A549 (cell line): Measurements from ENCODE around the gene SORCS2. TPM values are rescaled to one million over a fixed set of nuclear protein-coding genes. Genes with fewer than 3 reads are reported as not detected.
A peak's percentile ranks its signal among the peaks of the same experiment; 100 is the strongest.

Experiments used
- ATAC-seq, 2 experiments: fragments of 200-7000 bp in 1 of 2; fragments of >200 bp in 1 of 2; cut with Nextera tagmentation in 1 of 2; cut with Tn5 transposase in 1 of 2; 3 replicates each; pipeline versions ENCODE4 v1.8.0 to v1.9.1; 2018 to 2020; ENCODE audit warnings: mild to moderate bottlenecking in 1 of 2, moderate library complexity in 1 of 2
- CTCF ChIA-PET: fragments of 300-600 bp; sonication (Branson Sonifier 250); formaldehyde crosslinking; extraction: SDS; loops from one replicate; lab custom pipeline; 2021; ENCODE audit warnings: antibody characterized with exemption, inconsistent platforms; lab: Yijun Ruan, JAX
- POLR2A ChIA-PET: fragments of 350-600 bp; formaldehyde crosslinking; extraction: SDS; loops from one replicate; lab custom pipeline; 2021; ENCODE audit warnings: antibody characterized with exemption, inconsistent platforms; lab: Yijun Ruan, JAX
- DNase-seq, 2 experiments: peaks; one replicate each; pipeline versions ENCODE4 v3.0.0 to v3.0.0-alpha.2; 2011 to 2016; ENCODE audit warnings: low read depth in 1 of 2, low spot score in 1 of 2
- FAIRE-seq: peaks from 2 replicates; lab custom pipeline; 2011; peaks lifted over from hg19 to GRCh38; lab: Jason Lieb, UNC
- H3K27ac ChIP-seq, 2 experiments: fragments of >200 bp; sonication (Bioruptor Twin); formaldehyde crosslinking; 3 replicates each; pipeline ENCODE4 v1.5.1; 2016 to 2017
- H3K4me1 ChIP-seq: fragments of >200 bp; sonication (Bioruptor Twin); formaldehyde crosslinking; 3 replicates; pipeline ENCODE4 v1.6.1; 2016
- H3K4me2 ChIP-seq: fragments of >200 bp; sonication (Bioruptor Twin); formaldehyde crosslinking; 3 replicates; pipeline ENCODE4 v1.6.1; 2016
- H3K4me3 ChIP-seq: fragments of >200 bp; sonication (Bioruptor Twin); formaldehyde crosslinking; 3 replicates; pipeline ENCODE4 v1.5.1; 2016
- H3K9me3 ChIP-seq: fragments of >200 bp; sonication (Bioruptor Twin); formaldehyde crosslinking; 3 replicates; pipeline ENCODE4 v1.6.1; 2016
- CBX8 ChIP-seq: fragments of 200-600 bp; sonication (generic); IDR thresholded peaks from 2 replicates; pipeline ENCODE4 v1.6.1; 2016
- CHD2 ChIP-seq: fragments of 150-350 bp; IDR thresholded peaks from 2 replicates; pipeline ENCODE4 v1.6.1; 2014; ENCODE audit warnings: low read length; ENCODE audit not compliant: partially characterized antibody
- EP300 ChIP-seq, 2 experiments: fragments of >200 bp; sonication (Bioruptor Twin); formaldehyde crosslinking; IDR thresholded peaks; 2 replicates in 1 of 2; 3 replicates in 1 of 2; pipeline ENCODE4 v1.6.1; 2016 to 2017
- FOSL2 ChIP-seq, 2 experiments: fragments of 450-650 bp in 1 of 2; fragments of >200 bp in 1 of 2; sonication (Bioruptor Twin) in 1 of 2; formaldehyde crosslinking; IDR thresholded peaks; 2 replicates each; pipeline versions ENCODE4 v1.5.0 to v1.6.1; 2016 to 2020; ENCODE audit warnings: mild to moderate bottlenecking in 1 of 2, moderate library complexity in 1 of 2
- FOXS1 ChIP-seq: fragments of 250-450 bp; sonication (Bioruptor Pico); IDR thresholded peaks from 2 replicates; pipeline ENCODE4 v1.5.0; 2020; ENCODE audit warnings: mild to moderate bottlenecking, moderate library complexity
- HOXB5 ChIP-seq: fragments of 250-450 bp; sonication (Bioruptor Pico); IDR thresholded peaks from 2 replicates; pipeline ENCODE4 v1.5.0; 2020; ENCODE audit warnings: mild to moderate bottlenecking, moderate library complexity
- MAFK ChIP-seq: fragments of 450-650 bp; IDR thresholded peaks from 2 replicates; pipeline ENCODE4 v1.6.1; 2014; ENCODE audit not compliant: partially characterized antibody
- NFE2L2 ChIP-seq: fragments of 150-350 bp; conservative IDR thresholded peaks from 2 replicates; pipeline ENCODE4 v1.6.1; 2014; ENCODE audit warnings: low read length
- NPAS2 ChIP-seq: fragments of 250-450 bp; sonication (Bioruptor Pico); IDR thresholded peaks from 2 replicates; pipeline ENCODE4 v1.8.0; 2022; ENCODE audit warnings: mild to moderate bottlenecking, moderate library complexity, borderline replicate concordance
- NR3C1 ChIP-seq: fragments of >200 bp; sonication (Bioruptor Twin); formaldehyde crosslinking; IDR thresholded peaks from 3 replicates; pipeline ENCODE4 v1.6.1; 2017
- RAD21 ChIP-seq, 2 experiments: fragments of >200 bp in 1 of 2; sonication (Bioruptor Twin) in 1 of 2; formaldehyde crosslinking in 1 of 2; IDR thresholded peaks in 1 of 2; conservative IDR thresholded peaks in 1 of 2; 2 replicates in 1 of 2; 3 replicates in 1 of 2; pipeline ENCODE4 v1.6.1; 2012 to 2018; ENCODE audit warnings: inconsistent platforms in 1 of 2
- RARB ChIP-seq: fragments of 250-450 bp; sonication (Bioruptor Pico); IDR thresholded peaks from 2 replicates; pipeline ENCODE4 v1.8.0; 2021; ENCODE audit warnings: mild to moderate bottlenecking, moderate library complexity
- RCOR1 ChIP-seq: fragments of 150-350 bp; IDR thresholded peaks from 2 replicates; pipeline ENCODE4 v1.6.1; 2014; ENCODE audit warnings: antibody characterized with exemption, low read length, low read depth
- REST ChIP-seq: fragments of 200-600 bp; sonication (generic); IDR thresholded peaks from 2 replicates; pipeline ENCODE4 v1.6.1; 2016; ENCODE audit warnings: antibody characterized with exemption, mild to moderate bottlenecking, moderate library complexity
- ZFP36 ChIP-seq: fragments of 450-650 bp; IDR thresholded peaks from 2 replicates; pipeline ENCODE4 v1.6.1; 2014; ENCODE audit warnings: borderline replicate concordance; ENCODE audit not compliant: partially characterized antibody
- WGBS: methylation state at CpG from one replicate; pipeline ENCODE4 v1.1.6; 2017; ENCODE audit errors: missing lambda C conversion rate; 5-methylcytosine and 5-hydroxymethylcytosine counted together
- polyA plus RNA-seq, 4 experiments: library from polyadenylated mRNA; depleted of rRNA in 3 of 4; stranded (reverse); fragments of >200 nt; fragmentation: RNase III in 1 of 4; extraction: RNeasy Plus Mini Kit Qiagen cat#74134 plus additional on column Dnase treatment in 1 of 4; gene quantifications; 2 replicates in 3 of 4; 3 replicates in 1 of 4; pipeline ENCODE4 v1.2.3, GENCODE V29; 2011 to 2017
- TF ChIP-seq, protein P1 (sequence below): fragments of 450-650 bp; IDR thresholded peaks from 2 replicates; pipeline ENCODE4 v1.6.1; 2014; ENCODE audit warnings: antibody characterized with exemption
- TF ChIP-seq, protein P2 (sequence below): IDR thresholded peaks from 2 replicates; pipeline ENCODE4 v1.6.1; 2012

SORCS2 gene
- polyA plus RNA-seq, 2 of the 4 experiments (the other 2 are of a cell fraction), result 1.4 to 4.6 TPM

DNA sequence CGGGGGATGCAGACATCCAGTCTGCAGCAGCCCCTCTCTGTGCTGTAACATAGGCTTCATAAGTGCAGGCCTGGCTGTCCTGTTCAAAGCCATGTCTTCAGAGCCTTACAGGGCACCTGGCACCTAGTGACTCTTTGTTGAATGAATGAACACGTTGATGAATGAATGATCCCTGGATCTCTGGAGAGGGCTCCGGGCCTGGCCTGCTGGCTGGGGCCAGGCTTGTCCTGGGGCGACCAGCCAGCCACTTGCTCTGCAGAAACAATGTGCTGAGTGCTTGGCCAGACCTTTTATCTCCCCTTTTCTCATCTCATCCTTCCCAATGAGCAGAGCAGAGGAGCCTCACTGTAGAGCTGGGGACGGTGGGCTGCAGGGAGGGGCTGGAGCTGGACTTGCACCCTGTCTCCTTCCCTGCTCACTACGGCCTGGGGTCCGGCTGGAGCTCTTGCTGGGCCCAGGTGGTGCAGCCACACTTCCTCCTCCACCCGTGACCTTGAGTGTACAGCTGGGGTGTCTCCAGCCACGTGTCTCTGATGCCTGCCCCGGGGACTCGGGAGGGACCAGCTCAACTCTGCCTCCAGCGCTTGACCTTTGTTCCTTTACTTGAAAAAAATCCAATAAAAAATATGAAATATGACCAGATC lies 164.5 kb downstream of the SORCS2 start:
- Histone ChIP-seq H3K27ac (peak overlapping the region in 1 of 2 experiments; percentile 76; a peak in 2 of 6 replicates), H3K4me2 (no peak overlapping the region), H3K4me1 (peaks cover 23% of the 10 kb centered on the region), H3K9me3 (no peaks in the 10 kb centered on the region), H3K4me3 (no peak overlapping the region)
- ChIA-PET CTCF (interaction anchor here (1.2 kb wide), 1 partner anchor 14 kb away, joined by 3 read pairs; no protein-coding TSS in a partner anchor), POLR2A (no interaction called here)
- 83% methylated on average over 10 of the region's 12 CpGs for WGBS
- TF ChIP-seq RAD21 (conservative IDR thresholded peaks at IDR 0.05 in 1 of 2, IDR thresholded peaks at IDR 0.05 in 1 of 2) (no peak), CBX8 (no peak), ZFP36 (no peak), RARB (CRISPR knock-in tag) (no peak), CHD2 (no peak), NPAS2 (CRISPR knock-in tag) (no peak), FOXS1 (CRISPR knock-in tag) (no peak), HOXB5 (CRISPR knock-in tag) (no peak), RCOR1 (no peak), NR3C1 (no peak)
- DNase-seq, result no peak
- no peak for ATAC-seq
- no peak for FAIRE-seq

DNA sequence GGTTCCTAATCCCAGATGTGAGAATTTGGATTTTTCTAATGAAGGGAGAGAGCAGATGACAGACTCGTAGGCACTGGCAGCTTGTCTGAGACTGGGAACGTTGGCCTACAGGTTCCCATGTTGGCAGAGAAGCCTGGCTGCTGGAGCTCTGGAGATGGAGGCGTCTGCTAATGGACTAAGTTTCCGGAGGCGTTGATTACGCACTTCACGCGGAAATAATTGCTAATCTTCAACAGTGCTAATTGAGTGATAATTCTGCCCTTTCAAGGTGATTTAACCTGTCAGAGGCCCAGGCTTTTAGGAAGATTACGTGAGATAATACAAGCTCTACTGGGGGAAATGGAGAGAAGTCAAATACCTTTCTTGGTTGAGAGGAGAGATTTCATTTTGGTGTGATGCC lies 165.0 kb downstream of the SORCS2 start:
- CTCF ChIA-PET, result interaction anchor here (1.2 kb wide), 1 partner anchor 14 kb away, joined by 3 read pairs; no protein-coding TSS in a partner anchor
- POLR2A ChIA-PET, result no interaction called here

GRCh38 chr4:7358100-7358735 lies 165.9 kb downstream of the SORCS2 start:
- TF ChIP-seq, protein P1, sequence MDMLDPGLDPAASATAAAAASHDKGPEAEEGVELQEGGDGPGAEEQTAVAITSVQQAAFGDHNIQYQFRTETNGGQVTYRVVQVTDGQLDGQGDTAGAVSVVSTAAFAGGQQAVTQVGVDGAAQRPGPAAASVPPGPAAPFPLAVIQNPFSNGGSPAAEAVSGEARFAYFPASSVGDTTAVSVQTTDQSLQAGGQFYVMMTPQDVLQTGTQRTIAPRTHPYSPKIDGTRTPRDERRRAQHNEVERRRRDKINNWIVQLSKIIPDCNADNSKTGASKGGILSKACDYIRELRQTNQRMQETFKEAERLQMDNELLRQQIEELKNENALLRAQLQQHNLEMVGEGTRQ, result peak; percentile 54; the same call in 1 of the 2 replicates
- TF ChIP-seq FOXS1 (CRISPR knock-in tag), result no peak
- no peak for TF ChIP-seq NFE2L2
- TF ChIP-seq, protein P2, sequence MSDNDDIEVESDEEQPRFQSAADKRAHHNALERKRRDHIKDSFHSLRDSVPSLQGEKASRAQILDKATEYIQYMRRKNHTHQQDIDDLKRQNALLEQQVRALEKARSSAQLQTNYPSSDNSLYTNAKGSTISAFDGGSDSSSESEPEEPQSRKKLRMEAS, result peak; percentile 83
- TF ChIP-seq FOSL2 (IDR thresholded peaks at IDR 0.05), result 0 out of 2 replicates have a peak, but pooled peaks have one; percentile 22
- peak; percentile 62 for TF ChIP-seq FOSL2 (CRISPR knock-in tag; IDR thresholded peaks at IDR 0.05)
- peak in 1 of 2 experiments; percentile 32; a peak in 1 of 5 replicates for TF ChIP-seq EP300 (IDR thresholded peaks at IDR 0.05)
- peak; percentile 94 for ATAC-seq
- Histone ChIP-seq H3K27ac (peak overlapping the region; percentile 36 to 76; a peak in 3 of 6 replicates), H3K4me1 (peaks cover 23% of the 10 kb centered on the region), H3K4me3 (no peak overlapping the region), H3K4me2 (peak overlapping the region; percentile 58), H3K9me3 (no peaks in the 10 kb centered on the region)
- DNase-seq, result peak; percentile 55 to 73
- WGBS, result 32% methylated on average over 11 of the region's 11 CpGs
- FAIRE-seq, result no peak
- CTCF ChIA-PET, result interaction anchor here (0.9 to 1.2 kb wide), 2 partner anchors 15 to 58 kb away, joined by 3 read pairs; no protein-coding TSS in a partner anchor
- POLR2A ChIA-PET, result no interaction called here

More for the DNA sequence above, 165.0 kb downstream of the SORCS2 start:
- no peak overlapping the region for H3K4me2 ChIP-seq
- peak overlapping the region in 1 of 2 experiments; percentile 76; a peak in 2 of 6 replicates for H3K27ac ChIP-seq
- no peaks in the 10 kb centered on the region for H3K9me3 ChIP-seq
- FAIRE-seq, result no peak
- no peak for DNase-seq
- no peak for ATAC-seq
- WGBS, result 91% methylated on average over 9 of the region's 9 CpGs
- H3K4me3 ChIP-seq, result no peak overlapping the region
- TF ChIP-seq REST (no peak), FOSL2 (IDR thresholded peaks at IDR 0.05) (no peak), FOSL2 (CRISPR knock-in tag; IDR thresholded peaks at IDR 0.05) (no peak), MAFK (no peak)
- H3K4me1 ChIP-seq, result peaks cover 23% of the 10 kb centered on the region
